PC-9 (cell line): Measurements from ENCODE around the gene STAMBPL1. TPM values are rescaled to one million over a fixed set of nuclear protein-coding genes. Genes with fewer than 3 reads are reported as not detected.

ENCODE experiments used
- BruUV-seq: library from RNA; stranded (reverse); fragments of 400-500 nt; replicated peaks from 2 replicates; lab custom pipeline; 2021; lab: Mats Ljungman, UMichigan
- CTCF ChIA-PET: fragments of 300-600 bp; sonication (Branson Sonifier 250); formaldehyde crosslinking; loops from one replicate; lab custom pipeline; 2022; ENCODE audit warnings: antibody characterized with exemption; lab: Charles Lee
- POLR2A ChIA-PET: fragments of 300-600 bp; sonication (Branson Sonifier 250); formaldehyde crosslinking; loops from one replicate; lab custom pipeline; 2022; ENCODE audit warnings: antibody characterized with exemption; ENCODE audit not compliant: unreplicated experiment; lab: Charles Lee
- DNase-seq, 2 experiments: peaks; one replicate each; pipeline versions ENCODE4 v3.0.0 to v3.0.0-alpha.2; 2015 to 2022; ENCODE audit warnings: mixed read lengths in 1 of 2
- H2AFZ ChIP-seq: fragments of 200-600 bp; sonication (generic); 2 replicates; pipeline ENCODE4 v1.8.1; 2017; ENCODE audit warnings: antibody characterized with exemption
- H3F3A ChIP-seq: fragments of 200-600 bp; sonication (generic); 2 replicates; pipeline ENCODE4 v1.8.1; 2017; ENCODE audit warnings: antibody characterized with exemption, mild to moderate bottlenecking, low read depth; ENCODE audit not compliant: insufficient read depth
- H3K27ac ChIP-seq: fragments of 200-600 bp; sonication (generic); 2 replicates; pipeline ENCODE4 v1.6.1; 2016; ENCODE audit warnings: mixed run types
- H3K27me3 ChIP-seq: fragments of 200-600 bp; sonication (generic); 2 replicates; pipeline ENCODE4 v1.6.1; 2016; ENCODE audit warnings: low read depth, mixed run types; ENCODE audit not compliant: insufficient read depth
- H3K36me3 ChIP-seq: fragments of 200-600 bp; sonication (generic); 2 replicates; pipeline ENCODE4 v1.6.1; 2016; ENCODE audit warnings: low read depth, mixed run types
- H3K4me1 ChIP-seq: fragments of 200-600 bp; sonication (generic); replicated peaks from 2 replicates; pipeline ENCODE4 v1.6.1; 2016; ENCODE audit warnings: mixed run types; ENCODE audit not compliant: insufficient read depth
- H3K4me2 ChIP-seq: fragments of 200-600 bp; sonication (generic); 2 replicates; pipeline ENCODE4 v1.6.1; 2017; ENCODE audit warnings: mixed run types
- H3K4me3 ChIP-seq: fragments of 200-600 bp; sonication (generic); 2 replicates; pipeline ENCODE4 v1.6.1; 2016; ENCODE audit warnings: mixed run types
- H3K79me2 ChIP-seq: fragments of 200-600 bp; sonication (generic); 2 replicates; pipeline ENCODE4 v1.6.1; 2017; ENCODE audit warnings: low read depth, mixed run types
- H3K9me2 ChIP-seq: fragments of 200-600 bp; sonication (generic); 2 replicates; pipeline ENCODE4 v1.8.1; 2017; ENCODE audit warnings: mild to moderate bottlenecking; ENCODE audit not compliant: insufficient read depth
- H3K9me3 ChIP-seq: fragments of 200-600 bp; sonication (generic); 2 replicates; pipeline ENCODE4 v1.8.1; 2016; ENCODE audit warnings: low read depth; ENCODE audit not compliant: insufficient read depth
- H4K20me1 ChIP-seq: fragments of 200-600 bp; sonication (generic); 2 replicates; pipeline ENCODE4 v1.8.1; 2017; ENCODE audit not compliant: insufficient read depth
- EZH2 ChIP-seq: fragments of 200-600 bp; sonication (generic); IDR thresholded peaks from 2 replicates; pipeline ENCODE4 v1.8.0; 2017; ENCODE audit warnings: antibody characterized with exemption, low read depth
- intact Hi-C: fragments of 100-400 bp; cut with micrococcal nuclease; formaldehyde crosslinking; loops from one replicate; pipeline ENCODE4 v1.10.0; 2022; ENCODE audit not compliant: unreplicated experiment
- total RNA-seq: library from RNA; stranded (reverse); gene quantifications from 2 replicates; pipeline ENCODE4 v1.2.3, GENCODE V29; 2021
- TF ChIP-seq, protein P1 (sequence below): fragments of 200-600 bp; sonication (generic); conservative IDR thresholded peaks from 2 replicates; pipeline ENCODE4 v1.6.1; 2017; ENCODE audit warnings: mixed run types, antibody characterized with exemption, mild to moderate bottlenecking, moderate library complexity

The STAMBPL1 gene
- total RNA-seq, 1 experiment from 2014 or later, result 7.4 TPM

DNA sequence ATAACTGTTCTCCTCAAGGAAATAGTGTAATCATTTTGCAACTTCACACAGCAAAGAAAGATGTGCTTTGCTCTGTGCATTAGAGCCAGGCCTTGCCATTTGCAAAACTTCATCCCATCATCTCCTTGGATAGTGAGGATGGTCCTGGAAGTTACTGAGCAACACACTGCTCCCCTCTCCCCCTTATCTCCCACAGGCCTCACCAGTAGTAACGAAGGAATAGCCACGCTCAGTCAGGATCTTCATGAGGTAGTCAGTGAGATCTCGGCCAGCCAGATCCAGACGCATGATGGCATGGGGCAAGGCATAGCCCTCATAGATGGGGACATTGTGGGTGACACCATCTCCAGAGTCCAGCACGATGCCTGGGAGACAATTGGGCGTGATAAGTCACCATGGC is 61.0 kb downstream of the STAMBPL1 start:
- Histone ChIP-seq H3K27ac (no peak overlapping the region), H2AFZ (no peak overlapping the region), H4K20me1 (no peaks in the 10 kb centered on the region), H3K4me2 (no peak overlapping the region), H3F3A (no peaks in the 10 kb centered on the region), H3K79me2 (no peaks in the 10 kb centered on the region), H3K27me3 (no peaks in the 10 kb centered on the region), H3K4me3 (no peak overlapping the region), H3K4me1 (no peaks in the 10 kb centered on the region), H3K36me3 (no peaks in the 10 kb centered on the region), H3K9me3 (no peaks in the 10 kb centered on the region), H3K9me2 (no peaks in the 10 kb centered on the region)
- CTCF ChIA-PET, result no interaction called here
- POLR2A ChIA-PET, result no interaction called here
- no peak for DNase-seq
- BruUV-seq, result no TSS peak
- intact Hi-C loops, result no loop called here
- no peak for TF ChIP-seq EZH2
- TF ChIP-seq, protein P1, sequence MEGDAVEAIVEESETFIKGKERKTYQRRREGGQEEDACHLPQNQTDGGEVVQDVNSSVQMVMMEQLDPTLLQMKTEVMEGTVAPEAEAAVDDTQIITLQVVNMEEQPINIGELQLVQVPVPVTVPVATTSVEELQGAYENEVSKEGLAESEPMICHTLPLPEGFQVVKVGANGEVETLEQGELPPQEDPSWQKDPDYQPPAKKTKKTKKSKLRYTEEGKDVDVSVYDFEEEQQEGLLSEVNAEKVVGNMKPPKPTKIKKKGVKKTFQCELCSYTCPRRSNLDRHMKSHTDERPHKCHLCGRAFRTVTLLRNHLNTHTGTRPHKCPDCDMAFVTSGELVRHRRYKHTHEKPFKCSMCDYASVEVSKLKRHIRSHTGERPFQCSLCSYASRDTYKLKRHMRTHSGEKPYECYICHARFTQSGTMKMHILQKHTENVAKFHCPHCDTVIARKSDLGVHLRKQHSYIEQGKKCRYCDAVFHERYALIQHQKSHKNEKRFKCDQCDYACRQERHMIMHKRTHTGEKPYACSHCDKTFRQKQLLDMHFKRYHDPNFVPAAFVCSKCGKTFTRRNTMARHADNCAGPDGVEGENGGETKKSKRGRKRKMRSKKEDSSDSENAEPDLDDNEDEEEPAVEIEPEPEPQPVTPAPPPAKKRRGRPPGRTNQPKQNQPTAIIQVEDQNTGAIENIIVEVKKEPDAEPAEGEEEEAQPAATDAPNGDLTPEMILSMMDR, result no peak

- BruUV-seq, result no TSS peak
- DNase-seq, result no peak
- CTCF ChIA-PET, result no interaction called here
- TF ChIP-seq, protein P1, result no peak
- TF ChIP-seq EZH2, result no peak
- H3F3A ChIP-seq, result no peaks in the 10 kb centered on the region
- no peaks in the 10 kb centered on the region for H3K36me3 ChIP-seq
- H3K27ac ChIP-seq, result no peak overlapping the region
- no peaks in the 10 kb centered on the region for H3K9me2 ChIP-seq
- H4K20me1 ChIP-seq, result no peaks in the 10 kb centered on the region
- no peak overlapping the region for H3K4me3 ChIP-seq
- POLR2A ChIA-PET, result no interaction called here
- no peak overlapping the region for H2AFZ ChIP-seq
- intact Hi-C loops, result no loop called here
- no peaks in the 10 kb centered on the region for H3K4me1 ChIP-seq
- no peaks in the 10 kb centered on the region for H3K79me2 ChIP-seq
- no peaks in the 10 kb centered on the region for H3K27me3 ChIP-seq
- no peak overlapping the region for H3K4me2 ChIP-seq
- no peaks in the 10 kb centered on the region for H3K9me3 ChIP-seq
Observed at GRCh38 chr10:88943778-88944177, 63.7 kb downstream of the STAMBPL1 start.

DNA sequence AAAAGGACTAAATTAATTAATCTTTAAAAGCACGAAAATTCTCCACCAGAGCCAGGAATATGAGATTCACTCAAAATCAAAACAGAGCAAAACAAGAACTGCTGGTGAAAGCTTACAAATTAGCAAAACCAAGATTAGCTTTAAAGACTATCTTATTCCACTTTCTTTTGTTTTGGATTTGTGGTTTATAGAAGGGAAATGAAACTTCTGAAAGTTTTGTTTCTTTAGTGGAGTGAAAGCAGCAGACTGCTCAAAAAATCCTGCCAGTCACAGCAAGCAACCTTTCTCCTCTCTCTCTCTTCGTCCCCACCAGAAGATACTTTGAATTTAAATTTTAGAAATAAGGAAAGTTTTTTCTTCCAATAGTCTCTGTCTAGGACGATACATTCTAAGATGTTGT is 64.8 kb downstream of the STAMBPL1 start:
- no peak overlapping the region for H3K27ac ChIP-seq
- ChIA-PET POLR2A (no interaction called here), CTCF (no interaction called here)
- no peak for DNase-seq
- H2AFZ ChIP-seq, result no peak overlapping the region
- H3K4me2 ChIP-seq, result no peak overlapping the region
- H3K4me3 ChIP-seq, result no peak overlapping the region
- TF ChIP-seq, protein P1, result no peak
- no peak for TF ChIP-seq EZH2
- H4K20me1 ChIP-seq, result no peaks in the 10 kb centered on the region
- no peaks in the 10 kb centered on the region for H3K27me3 ChIP-seq
- H3K9me2 ChIP-seq, result no peaks in the 10 kb centered on the region
- no peaks in the 10 kb centered on the region for H3F3A ChIP-seq
- no peaks in the 10 kb centered on the region for H3K4me1 ChIP-seq
- BruUV-seq, result no TSS peak
- no peaks in the 10 kb centered on the region for H3K9me3 ChIP-seq
- no peaks in the 10 kb centered on the region for H3K79me2 ChIP-seq
- no peaks in the 10 kb centered on the region for H3K36me3 ChIP-seq
- intact Hi-C loops, result no loop called here
